HCEC 1CT (cell line): ENCODE data around the gene MICU1.
"Not testable (repeated sequence)": the region's sequence is repeated elsewhere in the genome, so short reads cannot be mapped to it uniquely, and the experiment has no call there.

Experiments used
- DNase-seq: peaks from one replicate; pipeline ENCODE4 v3.0.0-alpha.2; 2017

MICU1 gene

GRCh38 chr10:72429931-72430330 is 195.9 kb downstream of the MICU1 start:
- no peak for DNase-seq

DNA sequence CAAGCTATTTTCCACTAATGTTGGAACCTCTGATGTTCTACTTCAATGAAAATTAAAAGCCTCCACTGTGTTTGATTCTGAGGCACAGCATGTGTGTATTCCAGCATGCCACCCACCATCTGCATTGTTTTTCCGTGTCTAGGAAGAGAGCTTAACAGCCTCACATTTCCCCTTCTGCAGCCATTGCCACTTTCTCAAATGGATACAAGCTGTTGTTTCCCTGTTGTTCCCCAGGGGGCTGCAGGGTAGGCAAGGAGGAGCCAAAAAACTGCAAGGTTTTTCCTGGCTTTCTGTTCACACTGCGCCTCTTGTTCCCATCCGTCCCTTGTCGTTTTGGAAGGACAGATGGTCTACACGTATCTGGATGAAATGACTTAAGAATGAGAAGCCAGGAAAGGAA is 198.9 kb downstream of the MICU1 start:
- no peak for DNase-seq

GRCh38 chr10:72425133-72425532 is 200.7 kb downstream of the MICU1 start:
- DNase-seq, result no peak

DNA sequence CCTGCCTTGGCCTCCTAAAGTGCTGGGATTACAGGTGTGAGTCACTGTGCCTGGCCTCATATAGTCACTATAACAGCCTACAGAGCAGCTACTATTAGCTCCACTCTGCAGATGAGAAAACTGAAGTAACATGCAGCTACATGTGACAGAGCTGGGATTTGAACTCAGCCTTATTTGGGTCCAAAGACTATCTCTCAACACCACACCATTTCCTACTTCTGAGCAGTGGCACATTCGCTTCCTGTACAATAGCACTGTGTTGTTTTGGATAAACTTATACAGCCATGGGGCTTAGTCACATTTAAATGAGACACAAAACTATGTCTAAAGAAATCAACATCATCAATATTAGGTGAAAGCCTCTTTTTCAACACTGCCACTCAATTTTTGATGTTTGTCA is 201.3 kb downstream of the MICU1 start:
- DNase-seq, result no peak

GRCh38 chr10:72423426-72423825 is 202.5 kb downstream of the MICU1 start:
- DNase-seq, result no peak

DNA sequence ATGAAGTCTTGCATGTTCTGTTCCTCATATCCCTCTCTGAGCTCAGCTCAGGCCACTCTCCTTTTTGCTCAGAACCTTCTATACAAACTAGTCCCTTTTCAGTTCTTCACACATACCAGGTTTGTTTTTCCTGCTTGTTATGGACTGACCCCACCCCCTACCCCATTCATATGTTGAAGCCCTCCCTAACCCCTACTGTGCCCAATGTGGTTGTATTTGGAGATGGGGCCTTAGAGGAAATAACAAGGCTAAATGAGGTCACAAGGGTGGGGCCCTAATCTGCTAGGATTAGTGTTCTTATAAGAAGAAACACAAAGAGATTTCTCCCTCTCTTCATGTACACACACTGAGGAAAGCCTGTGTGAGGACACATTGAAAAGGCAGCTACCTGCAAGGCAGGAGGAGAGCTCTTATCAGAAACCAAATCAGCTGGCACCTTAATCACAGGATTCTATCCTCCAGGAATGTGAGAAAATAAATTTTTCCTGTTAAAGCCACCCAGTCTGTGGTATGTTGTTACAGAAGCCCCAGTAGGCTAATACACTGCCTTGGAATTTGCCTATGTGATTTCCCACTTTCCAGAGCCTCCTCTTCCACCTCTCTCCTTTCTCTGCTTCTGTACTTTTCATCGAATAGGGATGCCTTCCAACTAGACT is 203.9 kb downstream of the MICU1 start:
- no peak for DNase-seq

- DNase-seq, result no peak
These were observed 206.6 kb downstream of the MICU1 start for GRCh38 chr10:72419241-72419640.

- DNase-seq, result no peak
These were observed 207.2 kb downstream of the MICU1 start for GRCh38 chr10:72418679-72419078.

DNA sequence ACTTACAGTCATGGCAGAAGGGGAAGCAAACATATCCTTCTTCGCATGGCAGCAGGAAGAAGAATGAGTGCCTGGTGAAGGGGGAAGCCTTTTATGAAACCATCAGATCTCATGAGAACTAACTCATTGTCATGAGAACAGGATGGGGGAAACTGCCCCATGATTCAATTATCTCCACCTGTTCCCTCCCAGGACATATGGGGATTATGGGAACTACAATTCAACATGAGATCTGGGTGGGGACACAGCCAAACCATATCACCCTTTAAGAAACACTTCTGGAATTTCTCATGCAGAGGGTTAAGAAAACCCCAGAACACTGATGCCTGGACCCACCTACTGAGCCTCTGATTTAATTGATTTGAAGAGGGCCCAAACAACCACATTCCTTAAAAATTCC is 207.9 kb downstream of the MICU1 start:
- no peak for DNase-seq

GRCh38 chr10:72416661-72417060 is 209.2 kb downstream of the MICU1 start:
- DNase-seq, result no peak

DNA sequence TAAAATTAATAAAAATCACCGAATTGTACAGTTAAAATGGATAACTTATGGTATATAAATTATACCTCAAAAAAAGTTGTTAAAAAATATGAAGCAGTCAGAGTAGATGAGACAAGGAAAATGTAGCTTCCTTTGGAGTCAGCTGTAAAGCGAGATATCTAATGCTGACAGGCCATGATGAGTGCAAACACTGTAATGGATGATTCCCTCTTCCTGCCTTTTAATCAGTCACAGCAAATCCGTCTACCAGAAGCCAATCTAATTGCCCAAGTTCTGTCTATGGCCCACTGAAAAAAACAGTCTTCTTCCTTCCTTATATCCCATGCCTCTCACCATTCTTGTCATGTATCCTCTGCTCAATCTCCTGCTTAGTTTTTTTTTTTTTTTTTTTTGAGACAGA is 211.2 kb downstream of the MICU1 start:
- no peak for DNase-seq

GRCh38 chr10:72409167-72409566 is 216.7 kb downstream of the MICU1 start:
- no peak for DNase-seq

- no peak for DNase-seq
These were observed 217.8 kb downstream of the MICU1 start for GRCh38 chr10:72407927-72408600.

- DNase-seq, result no peak
These were observed 218.4 kb downstream of the MICU1 start for GRCh38 chr10:72407471-72407870.

DNA sequence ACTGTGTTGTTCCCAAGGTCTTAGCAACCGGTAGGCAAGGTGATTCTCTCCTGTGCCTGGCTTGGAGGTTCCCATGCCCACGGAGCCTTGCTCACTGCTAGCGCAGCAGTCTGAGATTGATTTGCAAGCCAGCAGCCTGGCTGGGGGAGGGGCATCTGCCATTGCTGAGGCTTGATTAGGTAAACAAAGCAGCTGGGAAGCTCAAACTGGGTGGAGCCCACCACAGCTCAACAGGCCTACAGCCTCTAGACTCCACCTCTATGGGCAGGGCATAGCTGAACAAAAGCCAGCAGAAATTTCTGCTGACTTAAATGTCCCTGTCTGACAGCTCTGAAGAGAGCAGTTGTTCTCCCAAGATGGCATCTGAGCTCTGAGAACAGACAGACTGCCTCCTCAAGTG is 230.3 kb downstream of the MICU1 start:
- DNase-seq, result not testable (repeated sequence)

- no peak for DNase-seq
These were observed 233.3 kb downstream of the MICU1 start for GRCh38 chr10:72392571-72392970.

GRCh38 chr10:72390764-72391163 is 235.1 kb downstream of the MICU1 start:
- DNase-seq, result no peak

GRCh38 chr10:72389716-72390115 is 236.2 kb downstream of the MICU1 start:
- no peak for DNase-seq

- no peak for DNase-seq
These were observed 236.9 kb downstream of the MICU1 start for GRCh38 chr10:72389014-72389413.

GRCh38 chr10:72388062-72388461 is 237.8 kb downstream of the MICU1 start:
- DNase-seq, result no peak

DNA sequence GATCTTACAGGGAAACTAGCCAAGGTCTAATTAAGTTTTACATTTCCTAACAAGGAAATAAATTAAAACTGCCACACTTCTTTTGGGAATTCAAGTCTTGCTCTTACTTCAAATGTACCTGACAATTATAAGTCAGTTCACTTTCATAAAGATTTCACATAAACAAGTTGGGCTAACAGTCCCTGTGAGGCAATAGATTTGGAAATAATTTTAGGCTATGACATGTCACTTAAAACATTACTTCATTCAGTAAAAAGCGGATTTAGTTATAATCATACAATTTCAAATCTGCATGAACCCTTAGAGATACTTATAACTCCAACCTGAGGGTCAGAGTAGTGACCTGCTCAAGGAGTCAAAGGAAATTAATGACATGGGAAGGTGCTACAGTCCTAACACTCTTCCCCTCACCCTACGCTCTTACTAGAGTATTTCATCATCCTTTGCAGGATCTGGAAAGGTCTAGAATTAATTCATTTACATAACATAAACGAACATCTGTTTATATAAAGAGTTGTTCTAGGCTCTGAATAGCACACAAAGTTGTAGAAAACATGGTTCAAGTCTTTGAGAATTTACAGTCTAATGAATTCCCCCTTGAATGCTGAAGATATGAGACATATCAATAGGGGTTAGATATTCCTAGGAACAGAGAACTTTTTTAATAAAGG is 238.8 kb downstream of the MICU1 start:
- no peak for DNase-seq

DNA sequence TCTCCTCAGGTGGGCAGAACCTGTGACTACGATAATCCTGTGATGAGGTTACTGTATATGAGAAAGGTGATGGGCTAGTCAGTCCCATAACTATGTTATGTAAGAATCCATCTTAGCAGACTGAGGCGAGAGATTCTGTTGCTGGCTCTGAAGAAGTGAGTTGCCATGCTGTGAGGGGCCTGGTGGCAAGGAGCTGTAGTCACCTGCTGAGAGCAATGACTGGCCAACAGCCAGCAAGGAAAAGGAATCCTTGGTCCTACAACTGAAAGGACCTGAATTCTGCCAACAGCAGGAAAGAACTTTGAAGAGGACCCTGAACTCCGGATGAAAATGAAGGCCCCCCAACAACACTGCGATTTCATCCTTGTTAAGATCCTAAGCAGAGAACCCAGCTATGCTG is 240.2 kb downstream of the MICU1 start:
- no peak for DNase-seq

GRCh38 chr10:72384982-72385381 is 240.9 kb downstream of the MICU1 start:
- not testable (repeated sequence) for DNase-seq

GRCh38 chr10:72379776-72380175 is 246.1 kb downstream of the MICU1 start:
- DNase-seq, result no peak
